ENCODE measurements around the gene AAMDC. TPM values are rescaled to one million over a fixed set of nuclear protein-coding genes. Genes with fewer than 3 reads are reported as not detected.
"Not testable (repeated sequence)": the region's sequence is repeated elsewhere in the genome, so short reads cannot be mapped to it uniquely, and the experiment has no call there.

The AAMDC gene
- total RNA-seq, 1 donor from 2014 or later = 30.3 TPM

- DNase-seq (no peak), ATAC-seq (no peak)
- H3K4me3 ChIP-seq = no peak overlapping the region
- no peaks in the 10 kb centered on the region for H3K27me3 ChIP-seq (ENCODE audit: low read depth)
- H3K9me3 ChIP-seq = no peaks in the 10 kb centered on the region
- H3K4me1 ChIP-seq = no peaks in the 10 kb centered on the region
- intact Hi-C loops (cut with DNase I) = no loop called here
- no peak for TF ChIP-seq CTCF (IDR thresholded peaks at IDR 0.05)
- H3K27ac ChIP-seq = no peak overlapping the region
- H3K36me3 ChIP-seq = peaks cover 10% of the 10 kb centered on the region
These were observed 45.4 kb downstream of the AAMDC start for GRCh38 chr11:77866336-77866735.

- no peak overlapping the region for H3K27ac ChIP-seq
- no peaks in the 10 kb centered on the region for H3K9me3 ChIP-seq
- intact Hi-C loops (cut with DNase I) = no loop called here
- peaks cover 32% of the 10 kb centered on the region for H3K36me3 ChIP-seq
- no peaks in the 10 kb centered on the region for H3K4me1 ChIP-seq
- no peak for TF ChIP-seq CTCF (IDR thresholded peaks at IDR 0.05)
- DNase-seq (no peak), ATAC-seq (no peak)
- H3K4me3 ChIP-seq = no peak overlapping the region
- H3K27me3 ChIP-seq (ENCODE audit: low read depth) = no peaks in the 10 kb centered on the region
These were observed 47.8 kb downstream of the AAMDC start for GRCh38 chr11:77868744-77869143.

DNA sequence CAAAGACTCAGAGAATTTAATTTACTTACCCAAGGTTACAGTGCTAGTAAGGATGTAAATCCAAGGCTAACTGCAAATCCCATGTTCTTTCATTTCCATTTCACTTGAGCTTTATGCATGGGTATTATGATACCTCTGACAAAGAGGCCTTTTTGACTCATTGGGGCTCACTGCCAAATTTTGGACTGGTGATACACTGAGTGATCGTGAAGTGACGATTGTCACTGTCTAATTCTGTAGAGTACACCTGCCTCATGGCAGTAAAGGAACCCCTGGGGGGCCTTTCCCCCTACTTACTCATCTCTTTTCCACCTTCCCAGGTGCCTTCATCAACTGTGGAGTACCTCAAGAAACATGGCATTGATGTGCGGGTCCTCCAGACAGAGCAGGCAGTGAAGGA, 50.9 kb downstream of the AAMDC start:
- no peak for DNase-seq
- Histone ChIP-seq H3K27ac (no peak overlapping the region), H3K4me3 (no peak overlapping the region), H3K36me3 (peaks cover 58% of the 10 kb centered on the region), H3K27me3 (ENCODE audit: low read depth) (no peaks in the 10 kb centered on the region), H3K4me1 (no peaks in the 10 kb centered on the region), H3K9me3 (no peaks in the 10 kb centered on the region)
- no peak for TF ChIP-seq CTCF (IDR thresholded peaks at IDR 0.05)
- ATAC-seq = no peak
- intact Hi-C loops (cut with DNase I) = no loop called here

GRCh38 chr11:77873345-77873744, 52.4 kb downstream of the AAMDC start:
- Histone ChIP-seq H3K4me1 (no peaks in the 10 kb centered on the region), H3K27me3 (ENCODE audit: low read depth) (no peaks in the 10 kb centered on the region), H3K9me3 (no peaks in the 10 kb centered on the region), H3K27ac (no peak overlapping the region), H3K4me3 (no peak overlapping the region), H3K36me3 (peaks cover 68% of the 10 kb centered on the region)
- DNase-seq (no peak), ATAC-seq (no peak)
- TF ChIP-seq CTCF (IDR thresholded peaks at IDR 0.05) = no peak
- intact Hi-C loops (cut with DNase I) = no loop called here

GRCh38 chr11:77874206-77874605, 53.3 kb downstream of the AAMDC start:
- TF ChIP-seq CTCF (IDR thresholded peaks at IDR 0.05) = no peak
- Histone ChIP-seq H3K9me3 (no peaks in the 10 kb centered on the region), H3K36me3 (peaks cover 77% of the 10 kb centered on the region), H3K4me1 (no peaks in the 10 kb centered on the region), H3K27ac (no peak overlapping the region), H3K4me3 (no peak overlapping the region), H3K27me3 (ENCODE audit: low read depth) (no peaks in the 10 kb centered on the region)
- ATAC-seq = no peak
- intact Hi-C loops (cut with DNase I) = no loop called here
- no peak for DNase-seq

GRCh38 chr11:77876045-77876444, 55.1 kb downstream of the AAMDC start:
- Histone ChIP-seq H3K27me3 (ENCODE audit: low read depth) (no peaks in the 10 kb centered on the region), H3K27ac (no peak overlapping the region), H3K9me3 (no peaks in the 10 kb centered on the region), H3K36me3 (peaks cover 88% of the 10 kb centered on the region), H3K4me3 (no peak overlapping the region), H3K4me1 (no peaks in the 10 kb centered on the region)
- no peak for TF ChIP-seq CTCF (IDR thresholded peaks at IDR 0.05)
- no peak for DNase-seq
- ATAC-seq = no peak
- intact Hi-C loops (cut with DNase I) = no loop called here

DNA sequence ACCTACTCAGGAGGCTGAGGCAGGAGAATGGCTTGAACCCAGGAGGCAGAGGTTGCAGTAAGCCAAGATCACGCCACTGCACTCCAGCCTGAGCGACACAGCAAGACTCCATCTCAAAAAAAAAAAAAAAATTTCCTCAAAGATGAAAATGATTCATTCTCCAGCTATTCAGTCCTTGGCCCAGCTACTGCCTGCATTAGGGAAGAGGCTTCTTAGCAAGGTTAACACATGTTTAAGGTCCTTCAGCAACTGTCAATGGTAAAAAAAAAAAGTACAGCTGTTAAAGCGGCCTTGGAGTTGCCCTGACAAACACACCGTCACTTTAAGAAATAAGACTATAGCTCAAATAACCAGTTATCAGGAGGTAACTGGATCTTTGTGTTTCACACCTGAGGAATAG, 57.3 kb downstream of the AAMDC start:
- H3K9me3 ChIP-seq; H3K27ac ChIP-seq; intact Hi-C loops (cut with DNase I); H3K27me3 ChIP-seq (ENCODE audit: low read depth); H3K4me3 ChIP-seq; H3K4me1 ChIP-seq; DNase-seq: not testable (repeated sequence)
- ATAC-seq = peak in 1 of 2 donors; percentile 36
- H3K36me3 ChIP-seq = peaks cover 84% of the 10 kb centered on the region

Measured in lower lobe of right lung (tissue), 2 donors.